ENCODE results near the gene PELI2.

PELI2 gene

GRCh38 chr14:56150645-56151345, 32.6 kb downstream of the PELI2 start:
- no peak overlapping the region for H2BK120ac ChIP-seq (ENCODE audit: low read depth, low read length)
- H3K18ac ChIP-seq (ENCODE audit: low read depth in 1 of 2, low read length in 2 of 2), result no peak overlapping the region
- H2BK12ac ChIP-seq (ENCODE audit: low read length in 2 of 2), result no peak overlapping the region
- no peaks in the 10 kb centered on the region for H3K9me3 ChIP-seq (ENCODE audit: control insufficient read depth, low read length)
- no peak overlapping the region for H4K8ac ChIP-seq (ENCODE audit: low read length)
- H3K4me1 ChIP-seq (ENCODE audit: control insufficient read depth, insufficient read depth, low read depth, low read length), result no peaks in the 10 kb centered on the region
- no peak for DNase-seq
- H4K91ac ChIP-seq (ENCODE audit: low read length), result no peak overlapping the region
- H3K4me2 ChIP-seq (ENCODE audit: low read length, poor library complexity, severe bottlenecking), result no peak overlapping the region
- no peak overlapping the region for H2AFZ ChIP-seq (ENCODE audit: low read depth, low read length)
- no peak overlapping the region for H3K23ac ChIP-seq (ENCODE audit: low read length in 2 of 2)
- no peak overlapping the region for H3K27ac ChIP-seq (ENCODE audit: low read length, poor library complexity, severe bottlenecking)
- H2AK5ac ChIP-seq (ENCODE audit: low read length, severe bottlenecking), result no peak overlapping the region
- WGBS, result 76% methylated on average over 5 of the region's 6 CpGs
- peak overlapping the region in 1 of 2 experiments; percentile 36 for H3K14ac ChIP-seq (ENCODE audit: low read length in 2 of 2)
- H3K27me3 ChIP-seq (ENCODE audit: control insufficient read depth in 1 of 2, insufficient read depth in 1 of 2, low read length in 2 of 2), result no peaks in the 10 kb centered on the region
- H3K79me1 ChIP-seq (replicated peaks; ENCODE audit: low read length, poor library complexity, severe bottlenecking), result peaks cover 10% of the 10 kb centered on the region
- H3K4ac ChIP-seq (ENCODE audit: low read depth in 1 of 2, low read length in 2 of 2), result no peak overlapping the region
- no peaks in the 10 kb centered on the region for H3K36me3 ChIP-seq (ENCODE audit: control insufficient read depth in 1 of 2, insufficient read depth in 2 of 2, low read depth in 1 of 2, low read length in 2 of 2)
- no peak overlapping the region for H2BK15ac ChIP-seq (ENCODE audit: low read depth, poor library complexity, severe bottlenecking)
- H3K9ac ChIP-seq (ENCODE audit: low read length), result no peak overlapping the region
- H2BK5ac ChIP-seq (ENCODE audit: low read depth, low read length, poor library complexity, severe bottlenecking), result no peak overlapping the region
- H3K4me3 ChIP-seq (ENCODE audit: insufficient read depth in 1 of 2, low read depth in 1 of 2, low read length in 2 of 2), result no peak overlapping the region

GRCh38 chr14:56152221-56152620, 34.0 kb downstream of the PELI2 start:
- Histone ChIP-seq H2AFZ (ENCODE audit: low read depth, low read length) (no peak overlapping the region), H2BK5ac (ENCODE audit: low read depth, low read length, poor library complexity, severe bottlenecking) (no peak overlapping the region), H3K23ac (ENCODE audit: low read length in 2 of 2) (no peak overlapping the region), H3K14ac (ENCODE audit: low read length in 2 of 2) (no peak overlapping the region), H3K36me3 (ENCODE audit: control insufficient read depth in 1 of 2, insufficient read depth in 2 of 2, low read depth in 1 of 2, low read length in 2 of 2) (no peaks in the 10 kb centered on the region), H3K9ac (ENCODE audit: low read length) (no peak overlapping the region), H2BK15ac (ENCODE audit: low read depth, poor library complexity, severe bottlenecking) (no peak overlapping the region), H3K4me2 (ENCODE audit: low read length, poor library complexity, severe bottlenecking) (no peak overlapping the region), H3K27ac (ENCODE audit: low read length, poor library complexity, severe bottlenecking) (no peak overlapping the region), H2BK120ac (ENCODE audit: low read depth, low read length) (no peak overlapping the region), H3K27me3 (ENCODE audit: control insufficient read depth in 1 of 2, insufficient read depth in 1 of 2, low read length in 2 of 2) (no peaks in the 10 kb centered on the region), H2AK5ac (ENCODE audit: low read length, severe bottlenecking) (no peak overlapping the region), H4K91ac (ENCODE audit: low read length) (no peak overlapping the region), H2BK12ac (ENCODE audit: low read length in 2 of 2) (no peak overlapping the region), H3K79me1 (replicated peaks; ENCODE audit: low read length, poor library complexity, severe bottlenecking) (peaks cover 10% of the 10 kb centered on the region), H3K4ac (ENCODE audit: low read depth in 1 of 2, low read length in 2 of 2) (no peak overlapping the region), H3K4me3 (ENCODE audit: insufficient read depth in 1 of 2, low read depth in 1 of 2, low read length in 2 of 2) (no peak overlapping the region), H3K4me1 (ENCODE audit: control insufficient read depth, insufficient read depth, low read depth, low read length) (no peaks in the 10 kb centered on the region), H4K8ac (ENCODE audit: low read length) (no peak overlapping the region), H3K9me3 (ENCODE audit: control insufficient read depth, low read length) (no peaks in the 10 kb centered on the region), H3K18ac (ENCODE audit: low read depth in 1 of 2, low read length in 2 of 2) (no peak overlapping the region)
- no peak for DNase-seq
- WGBS, result 100% methylated on average over 1 of the region's 1 CpG

- Histone ChIP-seq H4K8ac (ENCODE audit: low read length) (no peak overlapping the region), H3K4me2 (ENCODE audit: low read length, poor library complexity, severe bottlenecking) (no peak overlapping the region), H3K4me3 (ENCODE audit: insufficient read depth in 1 of 2, low read depth in 1 of 2, low read length in 2 of 2) (no peak overlapping the region), H3K79me1 (replicated peaks; ENCODE audit: low read length, poor library complexity, severe bottlenecking) (peaks cover 10% of the 10 kb centered on the region), H3K18ac (ENCODE audit: low read depth in 1 of 2, low read length in 2 of 2) (no peak overlapping the region), H2AK5ac (ENCODE audit: low read length, severe bottlenecking) (no peak overlapping the region), H3K4me1 (ENCODE audit: control insufficient read depth, insufficient read depth, low read depth, low read length) (no peaks in the 10 kb centered on the region), H2AFZ (ENCODE audit: low read depth, low read length) (no peak overlapping the region), H3K36me3 (ENCODE audit: control insufficient read depth in 1 of 2, insufficient read depth in 2 of 2, low read depth in 1 of 2, low read length in 2 of 2) (no peaks in the 10 kb centered on the region), H3K23ac (ENCODE audit: low read length in 2 of 2) (no peak overlapping the region), H2BK12ac (ENCODE audit: low read length in 2 of 2) (no peak overlapping the region), H3K27ac (ENCODE audit: low read length, poor library complexity, severe bottlenecking) (no peak overlapping the region), H2BK120ac (ENCODE audit: low read depth, low read length) (no peak overlapping the region), H4K91ac (ENCODE audit: low read length) (no peak overlapping the region), H2BK5ac (ENCODE audit: low read depth, low read length, poor library complexity, severe bottlenecking) (no peak overlapping the region), H3K27me3 (ENCODE audit: control insufficient read depth in 1 of 2, insufficient read depth in 1 of 2, low read length in 2 of 2) (no peaks in the 10 kb centered on the region), H3K9ac (ENCODE audit: low read length) (no peak overlapping the region), H3K9me3 (ENCODE audit: control insufficient read depth, low read length) (no peaks in the 10 kb centered on the region), H3K14ac (ENCODE audit: low read length in 2 of 2) (no peak overlapping the region), H2BK15ac (ENCODE audit: low read depth, poor library complexity, severe bottlenecking) (no peak overlapping the region), H3K4ac (ENCODE audit: low read depth in 1 of 2, low read length in 2 of 2) (no peak overlapping the region)
- WGBS, result 97% methylated on average over 2 of the region's 2 CpGs
- no peak for DNase-seq
Observed at GRCh38 chr14:56153267-56153666, 35.1 kb downstream of the PELI2 start.

- H3K4me3 ChIP-seq (ENCODE audit: insufficient read depth in 1 of 2, low read depth in 1 of 2, low read length in 2 of 2), result no peak overlapping the region
- 88% methylated on average over 4 of the region's 5 CpGs for WGBS
Observed at GRCh38 chr14:56154321-56154720, 36.1 kb downstream of the PELI2 start.

More at GRCh38 chr14:56154321-56154720, 36.1 kb downstream of the PELI2 start:
- no peak overlapping the region for H2BK12ac ChIP-seq (ENCODE audit: low read length in 2 of 2)
- H2BK5ac ChIP-seq (ENCODE audit: low read depth, low read length, poor library complexity, severe bottlenecking), result no peak overlapping the region
- no peak overlapping the region for H3K27ac ChIP-seq (ENCODE audit: low read length, poor library complexity, severe bottlenecking)
- H4K91ac ChIP-seq (ENCODE audit: low read length), result no peak overlapping the region
- no peaks in the 10 kb centered on the region for H3K36me3 ChIP-seq (ENCODE audit: control insufficient read depth in 1 of 2, insufficient read depth in 2 of 2, low read depth in 1 of 2, low read length in 2 of 2)
- H3K9ac ChIP-seq (ENCODE audit: low read length), result no peak overlapping the region
- no peak overlapping the region for H3K14ac ChIP-seq (ENCODE audit: low read length in 2 of 2)
- H4K8ac ChIP-seq (ENCODE audit: low read length), result no peak overlapping the region
- no peak overlapping the region for H3K4ac ChIP-seq (ENCODE audit: low read depth in 1 of 2, low read length in 2 of 2)
- no peaks in the 10 kb centered on the region for H3K27me3 ChIP-seq (ENCODE audit: control insufficient read depth in 1 of 2, insufficient read depth in 1 of 2, low read length in 2 of 2)
- no peak overlapping the region for H2AK5ac ChIP-seq (ENCODE audit: low read length, severe bottlenecking)
- no peak overlapping the region for H3K23ac ChIP-seq (ENCODE audit: low read length in 2 of 2)
- H3K79me1 ChIP-seq (replicated peaks; ENCODE audit: low read length, poor library complexity, severe bottlenecking), result peaks cover 7% of the 10 kb centered on the region
- H2BK120ac ChIP-seq (ENCODE audit: low read depth, low read length), result no peak overlapping the region
- H2AFZ ChIP-seq (ENCODE audit: low read depth, low read length), result no peak overlapping the region
- no peak overlapping the region for H3K18ac ChIP-seq (ENCODE audit: low read depth in 1 of 2, low read length in 2 of 2)
- no peak for DNase-seq
- H3K4me2 ChIP-seq (ENCODE audit: low read length, poor library complexity, severe bottlenecking), result no peak overlapping the region
- H2BK15ac ChIP-seq (ENCODE audit: low read depth, poor library complexity, severe bottlenecking), result no peak overlapping the region
- no peaks in the 10 kb centered on the region for H3K9me3 ChIP-seq (ENCODE audit: control insufficient read depth, low read length)
- H3K4me1 ChIP-seq (ENCODE audit: control insufficient read depth, insufficient read depth, low read depth, low read length), result peaks cover 2% of the 10 kb centered on the region
